B cell (primary cell): ENCODE data around the gene RNF146.

ENCODE experiments used
- EZH2 ChIP-seq: IDR thresholded peaks from 2 replicates; pipeline ENCODE4 v1.6.1; 2012; ENCODE audit warnings: borderline replicate concordance, low read depth, mild to moderate bottlenecking, moderate library complexity, low read length; ENCODE audit not compliant: insufficient read depth, poor library complexity, severe bottlenecking
- TF ChIP-seq, protein P1 (sequence below): fragments of 200-600 bp; IDR thresholded peaks from one replicate; pipeline ENCODE4 v1.8.0; 2022; ENCODE audit warnings: antibody characterized with exemption, mild to moderate bottlenecking

DNA sequence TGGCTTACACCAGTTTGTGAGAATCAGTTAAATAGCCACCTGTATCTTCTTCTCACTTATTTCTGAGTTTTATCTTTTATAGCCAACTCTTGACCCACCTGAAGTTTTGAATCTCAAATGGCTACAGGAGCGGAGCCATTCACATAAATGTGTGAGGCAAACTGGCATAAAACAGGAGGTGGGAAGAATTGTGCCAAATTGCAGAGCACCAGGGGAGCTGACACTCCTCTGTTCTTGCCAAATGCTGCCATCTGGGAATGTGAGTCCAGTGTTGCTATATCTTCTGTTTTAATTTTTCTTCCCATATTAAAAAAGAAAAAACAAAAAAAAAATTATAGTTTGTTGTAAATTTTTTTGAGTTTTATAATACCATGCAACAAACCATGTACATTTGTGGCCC, 17.0 kb upstream of the RNF146 start:
- TF ChIP-seq, protein P1, sequence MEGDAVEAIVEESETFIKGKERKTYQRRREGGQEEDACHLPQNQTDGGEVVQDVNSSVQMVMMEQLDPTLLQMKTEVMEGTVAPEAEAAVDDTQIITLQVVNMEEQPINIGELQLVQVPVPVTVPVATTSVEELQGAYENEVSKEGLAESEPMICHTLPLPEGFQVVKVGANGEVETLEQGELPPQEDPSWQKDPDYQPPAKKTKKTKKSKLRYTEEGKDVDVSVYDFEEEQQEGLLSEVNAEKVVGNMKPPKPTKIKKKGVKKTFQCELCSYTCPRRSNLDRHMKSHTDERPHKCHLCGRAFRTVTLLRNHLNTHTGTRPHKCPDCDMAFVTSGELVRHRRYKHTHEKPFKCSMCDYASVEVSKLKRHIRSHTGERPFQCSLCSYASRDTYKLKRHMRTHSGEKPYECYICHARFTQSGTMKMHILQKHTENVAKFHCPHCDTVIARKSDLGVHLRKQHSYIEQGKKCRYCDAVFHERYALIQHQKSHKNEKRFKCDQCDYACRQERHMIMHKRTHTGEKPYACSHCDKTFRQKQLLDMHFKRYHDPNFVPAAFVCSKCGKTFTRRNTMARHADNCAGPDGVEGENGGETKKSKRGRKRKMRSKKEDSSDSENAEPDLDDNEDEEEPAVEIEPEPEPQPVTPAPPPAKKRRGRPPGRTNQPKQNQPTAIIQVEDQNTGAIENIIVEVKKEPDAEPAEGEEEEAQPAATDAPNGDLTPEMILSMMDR: no peak
- TF ChIP-seq EZH2: no peak
